Choroid plexus epithelial cell (primary cell): ENCODE results near the gene CRY2.

Experiments
- DNase-seq: peaks from one replicate; pipeline ENCODE4 v3.0.0-alpha.2; 2010; ENCODE audit warnings: low read depth
- H3K4me3 ChIP-seq: 2 replicates; pipeline ENCODE4 v1.5.1; 2011; ENCODE audit warnings: low read depth, mild to moderate bottlenecking, control low read depth, low read length, moderate library complexity
- TF ChIP-seq, protein P1 (sequence below): conservative IDR thresholded peaks from 2 replicates; pipeline ENCODE4 v1.5.1; 2011; ENCODE audit warnings: low read depth, mild to moderate bottlenecking, control low read depth, inconsistent platforms, low read length, moderate library complexity

Gene CRY2

GRCh38 chr11:45926536-45927331, 79.5 kb downstream of the CRY2 start:
- no peak overlapping the region for H3K4me3 ChIP-seq
- TF ChIP-seq, protein P1, sequence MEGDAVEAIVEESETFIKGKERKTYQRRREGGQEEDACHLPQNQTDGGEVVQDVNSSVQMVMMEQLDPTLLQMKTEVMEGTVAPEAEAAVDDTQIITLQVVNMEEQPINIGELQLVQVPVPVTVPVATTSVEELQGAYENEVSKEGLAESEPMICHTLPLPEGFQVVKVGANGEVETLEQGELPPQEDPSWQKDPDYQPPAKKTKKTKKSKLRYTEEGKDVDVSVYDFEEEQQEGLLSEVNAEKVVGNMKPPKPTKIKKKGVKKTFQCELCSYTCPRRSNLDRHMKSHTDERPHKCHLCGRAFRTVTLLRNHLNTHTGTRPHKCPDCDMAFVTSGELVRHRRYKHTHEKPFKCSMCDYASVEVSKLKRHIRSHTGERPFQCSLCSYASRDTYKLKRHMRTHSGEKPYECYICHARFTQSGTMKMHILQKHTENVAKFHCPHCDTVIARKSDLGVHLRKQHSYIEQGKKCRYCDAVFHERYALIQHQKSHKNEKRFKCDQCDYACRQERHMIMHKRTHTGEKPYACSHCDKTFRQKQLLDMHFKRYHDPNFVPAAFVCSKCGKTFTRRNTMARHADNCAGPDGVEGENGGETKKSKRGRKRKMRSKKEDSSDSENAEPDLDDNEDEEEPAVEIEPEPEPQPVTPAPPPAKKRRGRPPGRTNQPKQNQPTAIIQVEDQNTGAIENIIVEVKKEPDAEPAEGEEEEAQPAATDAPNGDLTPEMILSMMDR, result no peak

GRCh38 chr11:45927332-45927683, 80.0 kb downstream of the CRY2 start:
- DNase-seq, result no peak
- TF ChIP-seq, protein P1, result no peak
- no peak overlapping the region for H3K4me3 ChIP-seq

More at GRCh38 chr11:45926536-45927331, 79.5 kb downstream of the CRY2 start:
- DNase-seq, result no peak

GRCh38 chr11:45927684-45928413, 80.6 kb downstream of the CRY2 start:
- TF ChIP-seq, protein P1, result no peak
- no peak for DNase-seq
- no peak overlapping the region for H3K4me3 ChIP-seq

- H3K4me3 ChIP-seq, result no peak overlapping the region
- DNase-seq, result no peak
- TF ChIP-seq, protein P1, result no peak
Measured at GRCh38 chr11:45928535-45929215, 81.4 kb downstream of the CRY2 start.

DNA sequence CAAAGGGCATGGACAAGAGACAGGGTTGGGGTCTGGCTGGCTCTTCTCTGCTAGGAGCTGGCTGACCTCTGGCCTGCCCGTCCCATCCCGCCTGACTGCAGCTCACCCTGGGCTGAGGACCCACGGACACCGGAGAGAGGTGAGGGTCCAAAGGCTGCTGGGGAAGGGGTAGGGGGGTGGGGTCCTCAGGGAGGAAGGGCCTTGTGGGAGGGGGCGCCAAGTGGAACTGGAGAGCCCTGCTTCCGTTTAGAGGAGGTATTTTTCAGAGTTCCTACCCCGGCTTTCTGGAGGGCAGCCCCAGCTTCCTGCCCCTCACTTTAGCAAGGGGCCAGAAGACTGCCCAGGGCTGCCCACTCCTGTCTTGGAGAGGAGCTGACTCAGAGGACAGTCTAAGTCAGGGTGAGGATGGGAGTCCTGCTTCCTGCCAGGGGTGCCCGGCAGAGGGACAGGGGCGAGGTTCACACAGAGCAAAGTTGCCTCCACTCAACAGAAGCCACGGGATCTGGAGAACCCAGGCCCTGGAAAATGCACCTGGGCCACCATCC, 82.3 kb downstream of the CRY2 start:
- H3K4me3 ChIP-seq, result no peak overlapping the region
- no peak for DNase-seq
- TF ChIP-seq, protein P1, result no peak

DNA sequence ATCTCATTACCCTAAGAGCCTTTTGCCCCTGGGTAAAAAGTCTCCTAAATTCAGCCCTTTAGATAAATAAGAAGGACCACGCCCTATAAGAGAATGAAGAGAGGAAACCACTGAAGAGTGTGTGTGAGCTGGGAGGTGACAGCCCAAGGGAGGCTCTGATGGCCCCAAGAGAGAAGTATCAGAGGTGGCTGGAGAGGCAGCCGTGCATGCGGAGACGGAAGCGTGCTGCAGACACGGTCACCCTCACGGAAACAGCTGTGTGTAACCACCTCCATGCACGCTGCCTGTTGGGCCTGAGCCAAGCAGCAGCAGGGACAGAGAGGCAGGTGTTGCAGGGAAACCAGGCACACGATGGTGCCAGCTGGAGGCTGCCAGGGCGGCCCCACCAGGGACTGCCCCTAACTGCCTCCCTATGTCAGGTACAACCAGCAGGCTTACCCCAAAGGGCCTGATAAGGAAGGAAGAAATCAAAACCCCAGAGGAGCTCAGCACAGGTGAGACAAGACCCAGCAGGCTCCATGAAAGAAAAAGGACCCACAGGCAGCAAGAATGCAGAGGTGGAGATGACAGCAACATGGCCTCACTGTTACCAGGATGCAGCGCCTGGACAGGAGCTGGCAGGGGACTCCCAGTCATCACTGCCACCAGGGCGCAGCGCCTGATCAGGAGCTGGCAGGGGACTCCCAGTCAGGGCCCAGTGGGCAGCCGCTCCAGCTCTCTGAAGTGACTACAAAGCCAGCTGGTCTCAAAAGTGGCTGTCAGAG, 82.9 kb downstream of the CRY2 start:
- TF ChIP-seq, protein P1, result no peak
- DNase-seq, result no peak
- H3K4me3 ChIP-seq, result no peak overlapping the region
